VCaP (cell line): ENCODE results near the gene NEK7.
A peak's percentile ranks its signal among the peaks of the same experiment; 100 is the strongest.
"Not testable (repeated sequence)": the region's sequence is repeated elsewhere in the genome, so short reads cannot be mapped to it uniquely, and the experiment has no call there.

Experiments
- H3K27ac ChIP-seq: fragments of 450-650 bp; 2 replicates; pipeline ENCODE4 v1.5.1; 2017
- CTCF ChIP-seq: fragments of 450-650 bp; conservative IDR thresholded peaks from 2 replicates; pipeline ENCODE4 v1.5.1; 2017; ENCODE audit warnings: mild to moderate bottlenecking, moderate library complexity

Gene NEK7

GRCh38 chr1:198125995-198126735, 30.6 kb upstream of the NEK7 start:
- no peak for TF ChIP-seq CTCF
- H3K27ac ChIP-seq = 0 out of 2 replicates have a peak overlapping the region, but pooled peaks have one; percentile 21

GRCh38 chr1:198128533-198128932, 28.3 kb upstream of the NEK7 start:
- no peak for TF ChIP-seq CTCF
- H3K27ac ChIP-seq = no peak overlapping the region

- H3K27ac ChIP-seq = not testable (repeated sequence)
These were observed 26.7 kb upstream of the NEK7 start for GRCh38 chr1:198130053-198130452.

GRCh38 chr1:198132060-198132781, 24.6 kb upstream of the NEK7 start:
- no peak overlapping the region; the same call in 1 of the 2 replicates for H3K27ac ChIP-seq
- TF ChIP-seq CTCF = no peak

GRCh38 chr1:198134252-198134651, 22.5 kb upstream of the NEK7 start:
- H3K27ac ChIP-seq = no peak overlapping the region
- no peak for TF ChIP-seq CTCF

- no peak for TF ChIP-seq CTCF
- H3K27ac ChIP-seq = no peak overlapping the region
These were observed 21.4 kb upstream of the NEK7 start for GRCh38 chr1:198135366-198135765.

GRCh38 chr1:198141668-198142351, 15.0 kb upstream of the NEK7 start:
- no peak overlapping the region for H3K27ac ChIP-seq
- no peak for TF ChIP-seq CTCF
